ENCODE data around the gene DICER1.

DICER1 gene

GRCh38 chr14:95062946-95063345 is 94.4 kb downstream of the DICER1 start (continued):
- TF ChIP-seq POU6F1 (CRISPR knock-in tag; IDR thresholded peaks at IDR 0.05; ENCODE audit: borderline replicate concordance, low read depth) (no peak), GLIS3 (CRISPR knock-in tag; IDR thresholded peaks at IDR 0.05) (no peak), CREB5 (CRISPR knock-in tag; IDR thresholded peaks at IDR 0.05; ENCODE audit: low read depth) (no peak), TOX (CRISPR knock-in tag; IDR thresholded peaks at IDR 0.05; ENCODE audit: borderline replicate concordance) (no peak)

DNA sequence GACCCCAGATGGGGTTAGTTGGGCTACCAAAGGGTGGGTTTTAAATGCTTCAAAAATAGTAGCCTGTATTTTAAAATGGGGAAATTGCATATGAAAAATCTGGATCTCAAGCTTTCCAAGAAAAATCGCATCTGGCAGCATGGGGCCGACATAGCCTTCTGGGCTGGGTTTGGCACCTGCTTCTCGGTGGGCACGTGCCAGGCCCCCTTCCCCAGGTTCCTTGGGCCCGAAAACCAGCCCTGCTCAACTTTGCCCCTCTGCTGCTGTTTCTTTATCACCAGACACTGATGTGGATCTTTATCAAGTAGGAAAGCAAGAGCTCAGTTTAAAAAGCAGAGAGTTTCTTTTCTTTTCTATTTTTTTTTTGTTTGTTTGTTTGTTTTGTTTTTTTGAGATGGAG is 95.1 kb downstream of the DICER1 start:
- no peak for ATAC-seq
- TF ChIP-seq ZNF8 (CRISPR knock-in tag; IDR thresholded peaks at IDR 0.05) (no peak), SNAI2 (CRISPR knock-in tag; IDR thresholded peaks at IDR 0.05) (no peak), ZFP30 (CRISPR knock-in tag; IDR thresholded peaks at IDR 0.05) (no peak), ARNTL (CRISPR knock-in tag; IDR thresholded peaks at IDR 0.05; ENCODE audit: borderline replicate concordance, low read depth) (no peak), ZC3H10 (CRISPR knock-in tag; IDR thresholded peaks at IDR 0.05) (no peak), BACH2 (CRISPR knock-in tag; IDR thresholded peaks at IDR 0.05; ENCODE audit: borderline replicate concordance) (no peak), ESRRG (CRISPR knock-in tag; IDR thresholded peaks at IDR 0.05) (no peak)

GRCh38 chr14:95061317-95062093 is 95.8 kb downstream of the DICER1 start:
- no peak for TF ChIP-seq CSRNP3 (CRISPR knock-in tag; IDR thresholded peaks at IDR 0.05)
- TF ChIP-seq PPARA (CRISPR knock-in tag; IDR thresholded peaks at IDR 0.05; ENCODE audit: borderline replicate concordance) = no peak
- TF ChIP-seq SNAI2 (CRISPR knock-in tag; IDR thresholded peaks at IDR 0.05) = no peak
- no peak for TF ChIP-seq ZNF70 (CRISPR knock-in tag; IDR thresholded peaks at IDR 0.05)
- no peak for TF ChIP-seq BACH2 (CRISPR knock-in tag; IDR thresholded peaks at IDR 0.05; ENCODE audit: borderline replicate concordance)
- no peak for TF ChIP-seq CREB5 (CRISPR knock-in tag; IDR thresholded peaks at IDR 0.05; ENCODE audit: low read depth)
- no peak for TF ChIP-seq ESRRG (CRISPR knock-in tag; IDR thresholded peaks at IDR 0.05)
- no peak for TF ChIP-seq ZFP3 (CRISPR knock-in tag; IDR thresholded peaks at IDR 0.05)
- TF ChIP-seq ARNTL (CRISPR knock-in tag; IDR thresholded peaks at IDR 0.05; ENCODE audit: borderline replicate concordance, low read depth) = no peak
- TF ChIP-seq ISL1 (CRISPR knock-in tag; IDR thresholded peaks at IDR 0.05) = no peak
- TF ChIP-seq TSHZ2 (CRISPR knock-in tag; IDR thresholded peaks at IDR 0.05) = no peak
- no peak for TF ChIP-seq ZFP30 (CRISPR knock-in tag; IDR thresholded peaks at IDR 0.05)
- no peak for ATAC-seq

GRCh38 chr14:95059126-95059525 is 98.2 kb downstream of the DICER1 start:
- no peak for ATAC-seq
- TF ChIP-seq CSRNP3 (CRISPR knock-in tag; IDR thresholded peaks at IDR 0.05) (no peak), RARB (CRISPR knock-in tag; IDR thresholded peaks at IDR 0.05) (no peak), CSDC2 (CRISPR knock-in tag; IDR thresholded peaks at IDR 0.05) (no peak), PPARA (CRISPR knock-in tag; IDR thresholded peaks at IDR 0.05; ENCODE audit: borderline replicate concordance) (no peak), TCF4 (CRISPR knock-in tag; IDR thresholded peaks at IDR 0.05; ENCODE audit: borderline replicate concordance) (no peak), SNAI2 (CRISPR knock-in tag; IDR thresholded peaks at IDR 0.05) (no peak), ZNF70 (CRISPR knock-in tag; IDR thresholded peaks at IDR 0.05) (no peak), CREB5 (CRISPR knock-in tag; IDR thresholded peaks at IDR 0.05; ENCODE audit: low read depth) (no peak), POU6F1 (CRISPR knock-in tag; IDR thresholded peaks at IDR 0.05; ENCODE audit: borderline replicate concordance, low read depth) (no peak), BACH2 (CRISPR knock-in tag; IDR thresholded peaks at IDR 0.05; ENCODE audit: borderline replicate concordance) (no peak), ZNF565 (CRISPR knock-in tag; conservative IDR thresholded peaks at IDR 0.05; ENCODE audit: low read depth) (no peak), GLIS3 (CRISPR knock-in tag; IDR thresholded peaks at IDR 0.05) (no peak)

Data from SK-N-SH treated with all-trans-retinoic acid at 6 μM for 48 hours (cell line).